GM18508 (cell line): ENCODE results near the gene CRIM1.

Experiments used
- ATAC-seq: cut with Tn5 transposase; IDR thresholded peaks from one replicate; pipeline ENCODE4 v1.9.1; 2021; ENCODE audit warnings: moderate number of reproducible peaks; ENCODE audit not compliant: insufficient read depth, unreplicated experiment

CRIM1 gene

GRCh38 chr2:36596397-36596796 is 240.8 kb downstream of the CRIM1 start:
- ATAC-seq: no peak

GRCh38 chr2:36597003-36597531 is 241.5 kb downstream of the CRIM1 start:
- no peak for ATAC-seq

GRCh38 chr2:36597532-36598377 is 242.2 kb downstream of the CRIM1 start, which contains the start of gene FEZ2:
FEZ2 (minus strand) TSS chr2:36598168; CDS start chr2:36598142, 26 bp downstream.
- peak; percentile 96 for ATAC-seq
